CD4-positive, CD25-positive, alpha-beta regulatory T cell (primary cell): ENCODE measurements around the gene CAP2. TPM values are rescaled to one million over a fixed set of nuclear protein-coding genes. Genes with fewer than 3 reads are reported as not detected.
A peak's percentile ranks its signal among the peaks of the same experiment; 100 is the strongest.

Experiments used
- ATAC-seq, 2 donors: fragments of 150-1000 bp; cut with Tn5 transposase; one replicate each; pipeline ENCODE4 v1.10.0; 2021; ENCODE audit warnings: low read depth in 2 of 2, moderate number of reproducible peaks in 2 of 2, moderate library complexity in 1 of 2
- DNase-seq, 3 donors: peaks; one replicate each; pipeline versions ENCODE4 v3.0.0 to v3.0.0-alpha.2; 2012 to 2022; ENCODE audit warnings: mixed read lengths in 1 of 3
- H3K27ac ChIP-seq: one replicate; pipeline ENCODE4 v1.7.0; 2013; ENCODE audit warnings: mild to moderate bottlenecking, low read length; ENCODE audit not compliant: insufficient read depth, poor library complexity, severe bottlenecking
- H3K27me3 ChIP-seq: one replicate; pipeline ENCODE4 v1.7.0; 2013; ENCODE audit warnings: low read length; ENCODE audit not compliant: control insufficient read depth, insufficient read depth
- H3K36me3 ChIP-seq: one replicate; pipeline ENCODE4 v1.7.0; 2013; ENCODE audit warnings: mild to moderate bottlenecking, low read length, moderate library complexity; ENCODE audit not compliant: control insufficient read depth, insufficient read depth
- H3K4me1 ChIP-seq: 2 replicates; pipeline ENCODE4 v1.7.0; 2013; ENCODE audit warnings: mild to moderate bottlenecking, low read length; ENCODE audit not compliant: insufficient read depth, control insufficient read depth, poor library complexity, severe bottlenecking
- H3K4me3 ChIP-seq: one replicate; pipeline ENCODE4 v1.7.0; 2013; ENCODE audit warnings: low read depth, mild to moderate bottlenecking, low read length, moderate library complexity
- H3K9me3 ChIP-seq, 2 experiments: 1 replicate in 1 of 2; 2 replicates in 1 of 2; pipeline ENCODE4 v1.7.0; 2013; ENCODE audit warnings: low read length in 2 of 2, mild to moderate bottlenecking in 1 of 2, moderate library complexity in 1 of 2; ENCODE audit not compliant: control insufficient read depth in 2 of 2
- H3K27ac Mint-ChIP-seq, 3 donors: one replicate each; pipeline ENCODE4 v1.8.0; 2020 to 2022; ENCODE audit warnings: mild to moderate bottlenecking in 3 of 3, mixed read lengths in 3 of 3, moderate library complexity in 2 of 3
- H3K27me3 Mint-ChIP-seq: one replicate; pipeline ENCODE4 v1.8.0; 2022; ENCODE audit warnings: mild to moderate bottlenecking, mixed read lengths
- H3K36me3 Mint-ChIP-seq: one replicate; pipeline ENCODE4 v1.8.0; 2020; ENCODE audit warnings: mixed read lengths
- H3K4me1 Mint-ChIP-seq, 4 donors: one replicate each; pipeline ENCODE4 v1.8.0; 2020 to 2022; ENCODE audit warnings: mixed read lengths in 4 of 4, mild to moderate bottlenecking in 1 of 4
- H3K4me3 Mint-ChIP-seq, 4 donors: one replicate each; pipeline ENCODE4 v1.8.0; 2020 to 2022; ENCODE audit warnings: mild to moderate bottlenecking in 4 of 4, mixed read lengths in 4 of 4, moderate library complexity in 3 of 4
- H3K9me3 Mint-ChIP-seq, 7 donors: one replicate each; pipeline ENCODE4 v1.8.0; 2020 to 2022; ENCODE audit warnings: mixed read lengths in 7 of 7, mild to moderate bottlenecking in 3 of 7, moderate library complexity in 2 of 7
- polyA plus RNA-seq, 4 donors: library from polyadenylated mRNA; unstranded; fragments of 300-500 nt; fragmentation: Illumina TruSeq; gene quantifications; one replicate each; pipeline ENCODE4 v1.2.3, GENCODE V29; 2021
- total RNA-seq: library from RNA; stranded (reverse); gene quantifications from one replicate; pipeline ENCODE4 v1.2.3, GENCODE V29; 2022

The CAP2 gene, protein sequence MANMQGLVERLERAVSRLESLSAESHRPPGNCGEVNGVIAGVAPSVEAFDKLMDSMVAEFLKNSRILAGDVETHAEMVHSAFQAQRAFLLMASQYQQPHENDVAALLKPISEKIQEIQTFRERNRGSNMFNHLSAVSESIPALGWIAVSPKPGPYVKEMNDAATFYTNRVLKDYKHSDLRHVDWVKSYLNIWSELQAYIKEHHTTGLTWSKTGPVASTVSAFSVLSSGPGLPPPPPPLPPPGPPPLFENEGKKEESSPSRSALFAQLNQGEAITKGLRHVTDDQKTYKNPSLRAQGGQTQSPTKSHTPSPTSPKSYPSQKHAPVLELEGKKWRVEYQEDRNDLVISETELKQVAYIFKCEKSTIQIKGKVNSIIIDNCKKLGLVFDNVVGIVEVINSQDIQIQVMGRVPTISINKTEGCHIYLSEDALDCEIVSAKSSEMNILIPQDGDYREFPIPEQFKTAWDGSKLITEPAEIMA
- total RNA-seq (not detected), polyA plus RNA-seq (not detected)

DNA sequence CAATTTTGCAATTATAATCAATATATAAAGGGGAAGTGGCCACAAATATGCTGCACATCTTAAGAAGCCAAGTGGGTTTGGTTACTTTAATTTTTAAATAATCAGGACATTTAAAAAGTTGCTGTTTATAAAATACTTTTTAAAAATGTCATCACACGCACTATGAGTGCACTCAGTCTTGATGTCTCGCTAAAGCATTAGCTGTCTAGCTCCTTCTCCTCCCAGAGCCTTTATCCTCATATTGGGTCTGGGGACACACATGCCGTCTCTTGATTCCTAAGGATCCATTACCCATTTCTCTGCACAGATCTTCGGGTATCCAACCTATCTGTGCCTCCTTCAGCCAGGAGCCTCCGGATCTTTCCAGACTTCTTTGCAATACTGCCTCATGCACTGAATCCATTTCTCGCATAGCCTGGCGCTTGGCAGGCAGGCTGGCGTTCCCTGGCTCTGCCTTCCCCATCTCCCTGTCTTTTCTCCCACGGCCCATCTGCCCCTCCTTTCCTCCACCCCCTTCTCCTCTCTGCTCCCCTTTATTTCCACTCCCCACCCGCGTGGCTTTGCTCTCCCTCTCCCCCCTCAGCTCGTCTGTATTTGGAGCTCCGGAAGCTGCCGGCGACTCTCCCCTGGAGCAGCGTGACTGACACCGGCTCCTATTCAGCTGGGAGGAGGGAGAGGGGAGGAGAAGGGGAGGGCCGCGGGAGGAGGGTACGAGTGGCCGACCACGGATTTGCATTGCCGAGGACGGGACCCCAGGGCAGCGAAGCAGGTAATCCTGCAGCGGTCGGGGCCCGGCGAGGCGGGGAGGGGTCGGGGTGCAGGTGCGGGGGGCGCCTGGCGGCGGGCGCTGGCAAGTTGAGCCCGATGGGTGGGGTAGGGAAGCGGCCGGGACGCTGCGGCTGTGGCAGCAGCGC is at the start of gene CAP2:
Gene CAP2 (plus strand): TSS at position 618 of the 914 bp plus-strand sequence. CDS start 27,961 bp downstream, outside the sequence.
- ATAC-seq (no peak), DNase-seq (no peak)
- H3K27ac ChIP-seq: no peak within 1 kb of the TSS
- peaks cover 36% of the 10 kb centered on the region for H3K27me3 ChIP-seq
- Mint-ChIP-seq H3K27ac (no peak within 1 kb of the TSS), H3K4me1 (peaks cover 0 to 8% (median 3%) of the 10 kb centered on the region in 4 donors), H3K27me3 (peaks cover 49% of the 10 kb centered on the region), H3K36me3 (no peaks in the 10 kb centered on the region), H3K4me3 (peak within 1 kb of the TSS in 3 of 4 donors; percentile 45 to 56 (median 48)), H3K9me3 (peaks cover 0 to 10% (median 0%) of the 10 kb centered on the region in 7 donors)
- no peaks in the 10 kb centered on the region for H3K9me3 ChIP-seq
- no peaks in the 10 kb centered on the region for H3K36me3 ChIP-seq
- H3K4me1 ChIP-seq: no peaks in the 10 kb centered on the region
- H3K4me3 ChIP-seq: no peak within 1 kb of the TSS

DNA sequence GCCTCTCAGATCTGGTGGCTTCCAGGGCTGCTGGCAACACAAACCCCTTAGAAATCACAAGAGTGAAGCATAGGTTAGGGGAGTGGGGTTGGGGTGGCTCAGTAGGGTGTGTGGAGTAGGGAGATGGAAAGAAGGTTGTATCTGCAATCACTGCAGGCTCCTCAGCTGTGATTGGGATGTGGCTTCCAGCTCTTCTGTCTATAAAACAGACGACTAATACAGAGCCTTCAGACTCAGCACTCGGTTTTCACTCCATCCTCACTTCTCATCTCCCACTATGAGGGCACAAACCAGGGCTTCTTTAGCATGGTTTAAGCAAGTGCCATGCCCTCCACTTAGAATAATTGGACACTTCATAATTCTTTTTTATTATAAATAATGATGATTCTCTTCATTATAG is 46.4 kb upstream of the CAP2 start:
- no peaks in the 10 kb centered on the region for H3K27me3 Mint-ChIP-seq
- no peak for ATAC-seq

DNA sequence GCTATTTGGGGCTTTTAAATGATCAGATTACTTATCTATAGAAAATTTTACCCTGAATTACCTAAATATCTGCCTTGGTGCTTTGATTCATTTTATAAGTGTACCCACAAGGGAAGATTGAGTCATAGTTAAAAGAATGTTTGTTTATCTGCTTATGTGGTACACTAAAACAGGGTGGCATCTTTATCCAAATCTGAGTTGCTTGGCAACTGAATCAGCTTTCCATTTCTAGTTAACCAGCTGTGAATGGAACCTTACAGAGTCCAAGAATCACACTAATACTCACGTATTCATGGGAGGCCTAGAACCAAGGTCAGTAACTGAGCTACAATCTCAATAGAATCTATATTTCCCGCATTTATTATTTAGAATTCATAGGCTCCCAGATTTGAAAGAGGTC is 44.0 kb upstream of the CAP2 start:
- H3K4me3 Mint-ChIP-seq: no peak overlapping the region
- H3K4me1 ChIP-seq: no peaks in the 10 kb centered on the region
- H3K9me3 ChIP-seq: no peaks in the 10 kb centered on the region
- no peaks in the 10 kb centered on the region for H3K27me3 ChIP-seq
- H3K27me3 Mint-ChIP-seq: peaks cover 4% of the 10 kb centered on the region
- DNase-seq: no peak
- H3K9me3 Mint-ChIP-seq: no peaks in the 10 kb centered on the region
- H3K4me1 Mint-ChIP-seq: no peaks in the 10 kb centered on the region
- H3K27ac ChIP-seq: no peak overlapping the region
- no peak for ATAC-seq
- H3K36me3 Mint-ChIP-seq: no peaks in the 10 kb centered on the region
- no peaks in the 10 kb centered on the region for H3K36me3 ChIP-seq
- H3K4me3 ChIP-seq: no peak overlapping the region
- H3K27ac Mint-ChIP-seq: no peak overlapping the region

More for the DNA sequence above, 46.4 kb upstream of the CAP2 start:
- Histone ChIP-seq H3K4me3 (no peak overlapping the region), H3K4me1 (no peaks in the 10 kb centered on the region), H3K36me3 (no peaks in the 10 kb centered on the region), H3K27me3 (no peaks in the 10 kb centered on the region), H3K9me3 (no peaks in the 10 kb centered on the region), H3K27ac (no peak overlapping the region)
- no peaks in the 10 kb centered on the region for H3K4me1 Mint-ChIP-seq
- no peak overlapping the region for H3K4me3 Mint-ChIP-seq
- peaks cover 0 to 5% (median 0%) of the 10 kb centered on the region in 7 donors for H3K9me3 Mint-ChIP-seq
- H3K27ac Mint-ChIP-seq: no peak overlapping the region
- no peak for DNase-seq
- no peaks in the 10 kb centered on the region for H3K36me3 Mint-ChIP-seq

DNA sequence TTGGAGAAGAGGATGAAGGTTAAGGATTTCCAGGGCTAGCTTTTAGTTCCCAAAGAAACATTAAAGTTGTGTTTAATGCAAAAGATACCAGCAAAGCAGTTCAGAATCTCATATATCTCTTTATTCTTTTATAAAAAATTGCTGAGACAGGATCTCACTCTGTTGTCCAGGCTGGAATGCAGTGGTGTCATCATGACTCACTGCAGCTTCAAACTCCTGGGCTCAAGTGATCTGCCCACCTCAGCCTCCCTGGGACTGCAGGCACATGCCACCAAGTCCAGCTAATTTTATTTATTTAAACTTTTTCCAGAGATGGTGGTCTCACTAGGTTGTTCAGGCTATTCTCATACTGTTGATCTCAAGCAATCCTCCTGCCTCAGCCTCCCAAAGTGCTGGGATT is 41.1 kb upstream of the CAP2 start:
- H3K9me3 Mint-ChIP-seq: no peaks in the 10 kb centered on the region
- Histone ChIP-seq H3K9me3 (no peaks in the 10 kb centered on the region), H3K27ac (no peak overlapping the region), H3K36me3 (no peaks in the 10 kb centered on the region), H3K4me3 (no peak overlapping the region), H3K27me3 (no peaks in the 10 kb centered on the region), H3K4me1 (no peaks in the 10 kb centered on the region)
- H3K4me1 Mint-ChIP-seq: no peaks in the 10 kb centered on the region
- H3K36me3 Mint-ChIP-seq: no peaks in the 10 kb centered on the region
- DNase-seq (no peak), ATAC-seq (no peak)
- no peak overlapping the region for H3K27ac Mint-ChIP-seq
- H3K27me3 Mint-ChIP-seq: peaks cover 4% of the 10 kb centered on the region
- H3K4me3 Mint-ChIP-seq: no peak overlapping the region

DNA sequence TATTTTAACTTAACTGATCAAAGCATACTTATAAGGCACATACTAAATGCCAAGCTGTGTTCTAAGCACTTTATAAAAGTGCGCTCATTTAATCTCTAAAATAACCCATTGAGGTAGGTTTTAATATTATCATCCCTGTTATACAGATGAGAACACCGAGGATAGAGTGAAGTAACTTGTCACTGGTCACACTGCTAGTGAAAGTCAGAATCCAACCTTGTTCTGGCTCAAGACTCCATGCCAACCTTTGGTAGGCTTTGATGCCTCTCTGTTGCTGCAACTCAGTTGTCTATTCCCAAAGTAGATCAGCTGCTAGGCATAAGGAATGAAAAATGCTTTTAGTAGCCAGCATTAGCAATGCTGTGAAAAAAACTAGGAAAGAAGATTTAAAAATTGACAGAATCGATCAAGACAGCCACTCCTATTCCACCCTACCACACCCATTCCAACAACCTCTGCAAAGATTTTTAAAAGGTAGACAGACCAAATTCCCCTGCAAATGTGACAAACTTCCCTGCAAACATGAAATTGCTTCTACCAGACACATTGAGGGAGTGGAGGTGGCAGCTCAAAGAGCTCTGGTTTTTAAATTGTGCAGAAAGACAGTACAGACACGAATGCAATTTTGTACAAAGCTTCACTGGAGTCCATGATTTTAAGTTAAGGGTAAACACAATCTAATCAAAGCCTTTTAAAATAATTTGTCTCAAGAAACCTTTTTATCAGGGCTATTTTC is 39.8 kb upstream of the CAP2 start:
- H3K9me3 ChIP-seq: no peaks in the 10 kb centered on the region
- H3K9me3 Mint-ChIP-seq: peaks cover 0 to 4% (median 0%) of the 10 kb centered on the region in 7 donors

DNA sequence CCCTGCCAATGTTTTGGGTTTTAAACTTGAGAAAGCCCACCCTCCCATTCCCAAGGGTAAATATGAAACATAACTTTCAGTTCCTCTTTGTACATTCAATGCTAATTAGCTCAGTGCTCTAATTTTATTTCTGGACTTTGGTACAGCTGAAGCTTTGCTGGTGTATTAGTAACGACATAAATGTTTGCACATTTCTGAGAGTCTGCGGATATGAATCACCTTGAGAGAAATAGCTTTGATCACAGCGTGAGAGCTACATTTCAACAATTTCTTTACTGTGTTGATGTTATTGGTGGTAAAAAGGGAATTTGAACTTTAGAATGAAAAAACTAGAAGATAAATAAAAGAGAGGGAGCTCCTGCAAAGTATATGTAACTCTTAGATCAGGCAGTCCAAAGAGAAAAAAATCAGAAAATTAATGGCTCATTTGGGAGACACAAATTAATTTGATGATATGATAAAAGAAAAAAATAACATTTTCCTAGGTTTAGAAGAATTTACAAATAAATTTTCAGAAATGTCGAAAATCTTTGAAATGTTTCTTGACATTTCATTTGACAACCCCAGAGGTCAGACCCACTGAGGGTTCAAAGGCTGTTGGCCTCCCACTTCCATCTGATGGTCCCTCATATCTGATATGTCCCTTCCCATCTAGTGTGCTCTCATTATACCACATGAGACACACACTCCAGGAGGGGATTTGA is 38.5 kb upstream of the CAP2 start:
- Mint-ChIP-seq H3K36me3 (no peaks in the 10 kb centered on the region), H3K27me3 (peaks cover 4% of the 10 kb centered on the region), H3K4me3 (no peak overlapping the region), H3K9me3 (peaks cover 0 to 8% (median 0%) of the 10 kb centered on the region in 7 donors), H3K27ac (no peak overlapping the region), H3K4me1 (no peaks in the 10 kb centered on the region)
- DNase-seq: no peak
- ATAC-seq: no peak
- Histone ChIP-seq H3K4me1 (no peaks in the 10 kb centered on the region), H3K36me3 (no peaks in the 10 kb centered on the region), H3K27me3 (no peaks in the 10 kb centered on the region), H3K9me3 (no peaks in the 10 kb centered on the region), H3K27ac (no peak overlapping the region), H3K4me3 (no peak overlapping the region)

More for the DNA sequence above, 39.8 kb upstream of the CAP2 start:
- Mint-ChIP-seq H3K27ac (no peak overlapping the region), H3K4me3 (no peak overlapping the region), H3K27me3 (peaks cover 4% of the 10 kb centered on the region), H3K4me1 (no peaks in the 10 kb centered on the region), H3K36me3 (no peaks in the 10 kb centered on the region)
- no peak overlapping the region for H3K4me3 ChIP-seq
- ATAC-seq: no peak
- H3K36me3 ChIP-seq: no peaks in the 10 kb centered on the region
- no peak overlapping the region for H3K27ac ChIP-seq
- no peak for DNase-seq
- H3K4me1 ChIP-seq: no peaks in the 10 kb centered on the region
- H3K27me3 ChIP-seq: no peaks in the 10 kb centered on the region

DNA sequence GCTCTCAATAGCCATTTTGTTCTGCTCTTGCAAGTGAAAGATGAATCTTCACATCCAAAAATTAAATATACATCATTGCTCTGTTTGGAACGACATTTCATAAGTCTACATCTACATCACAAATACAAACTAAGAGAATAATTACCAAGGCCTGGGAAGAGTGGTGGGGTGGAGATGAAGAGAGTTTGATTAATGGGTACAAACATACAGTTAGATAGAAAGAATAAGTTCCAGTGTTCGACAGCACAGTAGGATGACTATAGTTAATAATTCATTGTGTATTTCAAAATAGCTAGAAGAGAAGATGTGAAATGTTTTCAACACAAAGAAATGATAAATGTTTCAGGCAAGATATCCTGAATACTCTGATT is 38.0 kb upstream of the CAP2 start:
- no peaks in the 10 kb centered on the region for H3K4me1 Mint-ChIP-seq
- Histone ChIP-seq H3K9me3 (no peaks in the 10 kb centered on the region), H3K4me1 (no peaks in the 10 kb centered on the region), H3K36me3 (no peaks in the 10 kb centered on the region), H3K27me3 (no peaks in the 10 kb centered on the region), H3K27ac (no peak overlapping the region), H3K4me3 (no peak overlapping the region)
- H3K27me3 Mint-ChIP-seq: peaks cover 4% of the 10 kb centered on the region
- no peak for ATAC-seq
- no peaks in the 10 kb centered on the region for H3K36me3 Mint-ChIP-seq
- no peak overlapping the region for H3K27ac Mint-ChIP-seq
- H3K9me3 Mint-ChIP-seq: peaks cover 0 to 8% (median 0%) of the 10 kb centered on the region in 7 donors
- no peak overlapping the region for H3K4me3 Mint-ChIP-seq
- DNase-seq: no peak
